ENCODE data around the gene SREBF2.

SREBF2 gene

DNA sequence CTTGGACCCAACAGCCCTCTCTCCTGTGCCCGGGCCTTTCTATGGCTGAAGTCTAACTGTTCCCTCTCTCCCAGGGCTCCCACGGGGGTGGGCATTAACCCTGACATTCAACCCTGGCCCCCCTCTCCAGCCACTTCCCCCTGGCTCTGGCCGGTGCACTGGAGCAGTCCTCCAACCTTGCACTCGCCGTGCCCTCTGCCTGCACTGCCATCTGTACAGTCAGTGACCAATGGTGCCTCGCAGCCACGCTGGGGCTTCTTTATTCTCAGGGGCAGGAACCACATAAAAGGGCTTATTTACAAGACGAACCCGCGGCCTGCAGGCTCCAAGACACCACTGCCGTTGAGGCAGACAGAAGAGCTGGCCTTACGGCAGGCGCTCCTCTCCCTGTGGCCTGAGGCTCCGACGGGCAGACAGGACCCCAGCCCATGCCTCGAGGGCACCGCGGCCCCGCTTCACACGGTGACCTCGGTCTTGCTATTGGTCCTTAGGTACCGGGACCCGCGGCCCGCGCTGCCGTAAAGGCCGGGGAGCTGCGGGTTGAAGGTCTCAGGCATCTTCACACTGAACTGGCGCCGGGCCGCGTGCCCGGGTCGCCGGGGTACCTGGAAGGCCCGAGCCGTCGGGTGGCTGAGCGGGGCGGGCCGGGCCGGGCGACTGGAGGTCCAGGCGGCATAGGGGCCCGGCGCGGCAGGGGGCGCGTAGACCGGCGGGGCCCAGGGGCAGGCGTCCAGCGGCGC, 76.6 kb downstream of the SREBF2 start:
- no peak for DNase-seq

DNA sequence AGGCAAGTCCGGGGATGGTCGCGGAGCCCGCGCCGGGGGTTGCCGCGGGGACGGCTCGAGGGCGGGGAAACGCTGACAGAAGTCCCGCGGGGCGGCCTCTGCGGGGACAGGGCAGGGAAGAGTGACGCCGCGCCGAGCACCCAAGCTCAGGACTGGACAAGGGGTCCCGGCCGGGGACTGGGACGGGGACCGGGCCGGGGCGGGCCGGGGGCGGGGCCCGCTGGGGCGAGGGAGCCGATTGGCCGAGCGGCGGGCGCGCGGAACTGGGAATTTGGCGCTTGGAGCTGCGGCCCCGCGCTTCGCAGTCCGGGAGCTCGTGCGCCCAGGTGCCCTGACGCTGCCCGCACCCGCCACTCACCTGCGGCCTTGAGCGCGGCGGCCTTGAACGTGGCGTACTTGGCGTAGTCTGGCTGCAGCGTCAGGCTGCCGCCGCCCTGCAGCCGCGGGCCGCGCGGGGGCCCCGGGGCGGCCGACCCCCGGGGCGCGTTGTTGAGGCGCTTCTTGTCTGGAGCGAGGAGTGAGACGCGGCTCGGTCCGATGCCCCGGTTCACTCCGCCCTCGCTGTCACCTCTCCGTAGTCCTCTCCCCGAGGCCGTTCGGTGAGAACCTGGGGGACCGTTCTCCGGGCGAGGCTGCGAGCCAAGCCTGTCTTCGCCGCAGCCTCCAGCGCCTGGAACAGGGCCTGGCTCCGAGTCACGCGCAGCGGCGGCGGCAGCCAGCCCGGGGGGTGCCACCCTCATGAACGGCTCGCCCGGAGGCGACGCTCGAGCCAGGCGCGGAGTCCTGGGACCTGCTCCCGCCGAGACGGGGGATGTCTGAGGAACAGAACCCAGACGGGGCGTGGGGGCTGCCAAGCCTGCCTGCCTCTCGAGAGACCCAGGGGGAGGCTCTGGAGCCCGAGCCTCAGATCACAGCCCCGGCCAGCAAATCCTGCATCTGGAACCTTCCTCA, 77.4 kb downstream of the SREBF2 start:
- DNase-seq: peak; percentile 44

DNA sequence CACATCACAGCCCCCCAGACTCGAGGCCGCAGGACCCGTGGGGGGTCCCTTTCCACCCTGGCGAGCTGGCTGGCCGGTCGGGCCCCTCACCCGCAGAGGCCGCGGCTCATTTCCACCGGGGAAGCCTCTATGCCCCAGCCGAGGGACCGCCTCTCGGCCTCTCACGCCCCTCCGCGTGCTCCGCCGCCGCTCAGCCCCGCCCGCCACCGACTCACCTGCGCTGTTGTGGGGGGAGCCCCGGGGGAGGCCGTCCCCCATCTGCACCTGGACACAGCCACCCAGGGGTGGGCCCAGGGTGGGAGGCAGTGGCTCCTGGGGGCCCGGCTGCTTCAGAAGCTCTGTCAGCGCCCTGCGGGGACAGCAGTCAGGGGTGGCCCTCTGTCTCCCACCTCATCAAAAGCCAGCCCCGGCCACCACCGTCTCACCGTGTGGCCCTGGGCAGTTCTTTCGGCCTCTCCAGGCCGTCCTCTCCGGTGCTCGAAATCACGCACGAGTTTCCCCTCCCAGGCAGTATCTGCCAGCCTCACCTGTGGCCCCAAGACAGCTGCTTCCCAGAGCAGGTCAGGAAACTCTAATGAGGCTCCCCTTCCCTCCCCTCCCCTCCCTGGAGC, 78.2 kb downstream of the SREBF2 start:
- no peak for DNase-seq

DNA sequence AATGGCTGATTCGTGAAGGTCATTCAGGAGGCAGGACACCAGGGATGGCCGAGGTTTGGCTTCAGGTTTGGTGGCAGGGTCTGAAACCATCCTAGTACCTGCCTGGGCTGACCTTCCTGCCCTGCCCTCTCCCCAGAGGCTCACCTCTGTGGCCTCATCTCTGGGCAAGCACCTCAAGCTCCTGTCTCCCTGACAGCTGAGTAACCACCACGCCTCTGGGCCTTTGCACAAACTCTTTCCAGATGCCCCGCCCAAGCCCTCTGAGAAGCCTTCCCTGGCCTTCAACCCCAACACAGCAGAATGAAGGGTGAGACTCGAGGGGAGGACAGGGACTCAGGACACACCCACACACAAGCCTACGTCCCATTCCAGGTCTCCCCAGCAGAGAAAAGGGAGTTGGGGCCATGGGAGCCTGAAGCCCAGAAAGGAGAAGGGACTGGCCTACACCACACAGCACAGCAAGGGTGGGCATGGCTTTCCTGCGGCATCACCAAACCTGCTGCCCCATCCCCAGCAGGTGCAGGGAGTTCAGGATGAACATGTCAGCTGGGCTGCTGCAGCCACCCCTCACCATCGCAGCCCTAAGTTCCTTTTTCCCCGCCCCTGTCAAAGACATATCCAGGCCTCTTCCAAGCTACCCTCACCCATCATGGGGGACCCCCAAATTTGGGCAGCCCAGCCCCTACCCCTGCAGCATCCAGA, 79.6 kb downstream of the SREBF2 start:
- no peak for DNase-seq

DNA sequence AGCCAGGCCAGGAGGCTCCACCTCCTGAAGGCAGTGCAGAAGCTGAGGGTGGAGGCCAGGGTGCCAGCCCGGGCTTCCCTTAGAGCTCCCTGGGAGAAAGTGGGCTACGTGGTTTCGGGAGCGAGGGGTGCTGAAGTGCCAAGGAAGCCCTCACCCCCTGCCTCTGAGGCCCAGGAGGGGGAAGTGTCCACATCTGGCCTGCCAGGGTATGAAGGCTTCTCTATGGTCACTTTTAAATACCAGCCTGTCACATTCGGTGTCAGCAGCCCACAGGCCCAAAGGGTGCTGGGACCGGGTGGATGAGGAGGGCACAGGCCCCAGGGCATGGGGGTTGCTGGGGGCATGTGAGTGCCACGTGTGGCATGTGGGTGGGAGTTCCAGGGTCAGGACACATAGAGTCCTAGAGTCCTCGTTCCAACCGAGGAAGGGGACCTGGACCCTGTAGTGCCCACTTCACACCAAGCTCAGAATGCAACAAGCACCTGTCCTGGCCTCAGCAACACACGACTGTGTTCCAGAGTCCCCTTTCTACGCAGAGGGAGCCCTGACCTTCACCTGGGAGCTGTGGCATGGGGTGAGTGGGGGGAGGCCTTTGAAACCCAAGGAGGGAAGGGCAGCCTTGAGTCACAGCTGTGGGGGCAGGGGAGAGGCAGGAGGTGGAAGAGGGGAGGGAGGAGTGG, 80.3 kb downstream of the SREBF2 start:
- no peak for DNase-seq

DNA sequence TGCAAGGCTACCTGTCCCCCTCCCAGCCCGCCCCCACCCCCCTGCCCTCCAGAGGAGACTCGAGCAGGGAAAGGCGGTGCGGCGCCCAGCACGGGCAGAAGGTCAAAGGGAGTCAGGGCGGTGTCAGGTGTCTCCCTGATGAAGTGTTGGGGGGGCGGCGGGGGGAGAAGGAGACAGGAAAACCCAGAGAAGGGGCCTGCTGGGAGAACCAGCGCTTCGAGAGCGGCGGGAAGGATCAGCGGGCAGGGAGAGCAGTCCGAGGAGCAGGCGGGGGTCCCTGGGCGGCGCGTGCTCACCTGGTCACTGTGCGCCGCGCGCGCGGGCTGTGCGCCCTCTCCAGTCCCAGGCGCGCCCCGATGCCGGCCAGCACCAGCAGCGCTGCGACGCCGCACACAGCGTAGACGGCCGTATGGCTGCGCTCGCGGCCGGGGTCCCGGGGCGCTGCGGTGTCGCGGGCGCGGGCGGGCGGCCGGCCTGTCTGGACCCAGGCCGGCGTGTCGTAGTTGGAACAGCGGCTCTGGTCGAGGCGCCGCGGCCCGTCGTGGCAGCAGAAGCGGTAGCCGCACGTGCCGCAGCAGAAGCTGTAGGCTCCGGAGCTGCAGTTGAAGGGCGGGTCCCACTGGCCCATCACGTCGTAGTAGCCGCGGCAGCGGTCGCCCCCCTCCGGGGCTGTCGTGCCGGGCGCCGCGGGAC, 81.1 kb downstream of the SREBF2 start:
- DNase-seq: no peak

DNA sequence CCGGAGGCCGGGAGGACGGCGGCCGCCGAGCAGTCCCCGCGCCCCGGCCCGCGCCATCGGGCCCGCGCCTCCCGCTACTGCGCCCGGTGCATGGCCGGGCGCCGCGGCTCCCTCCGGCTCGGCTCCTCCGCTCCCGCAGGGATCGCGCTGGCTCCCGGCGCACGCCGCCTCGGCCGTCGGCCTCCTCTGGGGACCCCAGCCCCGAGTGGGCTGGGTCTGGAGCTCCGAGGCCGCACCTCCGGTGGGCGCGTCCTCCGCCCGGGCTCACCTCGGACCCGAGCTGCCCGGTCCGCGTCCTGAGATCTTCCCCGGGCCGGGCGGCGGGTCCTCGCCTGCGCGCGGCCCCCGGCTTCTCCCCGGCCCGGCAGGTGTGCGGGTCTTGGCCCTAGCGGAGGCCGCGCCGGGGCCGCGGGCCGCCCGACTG, 81.7 kb downstream of the SREBF2 start:
- DNase-seq: no peak

DNA sequence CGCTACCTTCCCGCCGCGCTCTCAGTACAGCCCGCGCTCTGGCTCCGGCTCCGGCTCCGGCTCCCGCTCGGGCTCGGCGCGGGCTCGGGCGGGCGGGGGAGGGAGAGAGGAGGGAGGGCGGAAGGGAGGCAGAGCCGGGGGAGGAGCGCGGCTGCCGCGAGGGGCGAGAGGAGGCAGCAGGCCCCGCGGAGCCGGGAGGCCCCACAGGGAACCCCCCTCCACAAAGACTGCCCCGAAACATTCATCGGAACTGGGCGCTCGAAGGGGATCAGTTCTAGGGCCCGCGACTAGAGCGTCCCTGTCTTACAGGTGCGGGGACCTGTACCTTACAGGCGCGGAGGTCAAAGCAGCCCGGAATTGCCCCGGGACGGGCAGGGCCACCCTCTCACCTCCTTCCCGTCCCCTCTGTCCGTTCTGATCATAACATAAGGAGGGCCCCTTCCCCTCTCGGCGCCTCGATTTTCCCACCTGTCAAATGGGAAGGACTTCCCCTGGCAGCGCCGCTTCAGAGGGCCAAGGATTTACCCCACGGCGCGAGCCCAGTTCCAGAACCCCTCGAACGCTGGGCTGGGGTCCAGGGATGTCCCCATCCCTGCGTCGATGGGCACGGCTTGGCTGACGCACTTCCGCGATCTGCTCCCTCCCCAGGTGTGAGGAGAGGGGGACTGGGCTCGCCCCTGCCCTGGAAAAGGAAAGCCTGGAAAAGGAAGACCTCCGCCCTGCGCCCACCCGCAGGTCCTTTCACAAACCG, 82.3 kb downstream of the SREBF2 start, which contains the start of gene SHISA8:
Gene SHISA8 (minus strand): TSS at position 40 of the 751 bp plus-strand sequence. CDS start 407 bp downstream, outside the sequence.
- peak; percentile 37 for DNase-seq

DNA sequence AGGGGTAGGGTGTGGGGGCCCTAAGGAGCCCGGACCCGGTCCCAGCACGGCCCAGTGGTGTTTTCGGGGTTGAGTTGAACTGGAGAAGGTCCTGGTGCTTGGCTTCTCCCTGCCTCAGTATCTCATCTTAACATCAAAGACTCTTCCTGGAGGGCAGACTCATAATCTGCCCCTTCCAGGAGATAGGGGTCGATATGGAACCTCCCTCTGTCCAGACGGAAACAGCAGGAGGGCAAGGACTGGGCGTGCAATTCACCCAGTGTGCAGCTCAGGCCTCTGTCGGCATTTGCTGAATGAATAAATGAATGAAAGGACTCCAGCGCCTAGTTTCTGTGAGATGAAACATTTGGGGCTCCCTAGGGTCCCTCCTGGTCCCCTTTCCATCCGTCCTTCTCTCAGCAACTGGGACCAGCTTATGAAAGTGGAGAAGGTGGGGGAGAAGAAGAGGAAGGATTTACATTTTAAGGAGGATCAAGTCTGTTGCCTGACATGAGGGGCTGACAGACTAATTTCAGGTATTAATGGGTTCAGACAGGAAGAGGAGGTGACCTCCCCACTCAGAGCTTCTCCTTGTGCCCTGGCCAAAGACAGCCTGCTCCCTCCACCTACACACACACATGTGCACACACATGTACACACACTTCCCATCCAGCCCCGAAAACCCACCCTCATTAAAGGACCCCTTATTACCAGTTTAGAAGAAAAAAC, 83.0 kb downstream of the SREBF2 start:
- DNase-seq: no peak

DNA sequence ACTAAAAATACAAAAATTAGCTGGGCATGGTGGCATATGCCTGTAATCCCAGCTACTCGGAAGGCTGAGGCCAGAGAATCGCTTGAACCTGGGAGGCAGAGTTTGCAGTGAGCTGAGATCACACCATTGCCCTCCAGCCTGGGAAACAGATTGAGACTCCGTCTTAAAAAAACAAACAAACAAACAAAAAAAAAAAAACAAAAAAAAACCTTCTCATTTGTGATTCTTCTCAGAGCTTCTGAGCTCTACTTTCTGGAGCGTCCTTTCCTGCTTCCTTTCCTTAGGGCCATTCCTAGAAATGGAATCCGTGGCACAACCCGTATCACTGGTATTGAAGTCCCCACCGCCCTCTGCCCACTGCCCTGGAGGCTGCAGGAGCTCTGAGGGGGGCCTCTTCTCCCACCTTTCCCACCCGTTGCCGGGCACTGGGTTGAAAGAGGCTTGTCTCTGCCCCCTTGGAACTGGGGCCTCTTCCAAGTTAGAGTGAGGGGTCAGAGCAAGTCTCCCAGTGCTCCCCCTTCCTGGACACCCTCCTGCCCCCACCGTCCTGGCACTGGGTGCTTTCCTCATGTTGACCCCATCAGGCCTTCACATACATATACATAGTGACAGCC, 83.9 kb downstream of the SREBF2 start:
- no peak for DNase-seq

DNA sequence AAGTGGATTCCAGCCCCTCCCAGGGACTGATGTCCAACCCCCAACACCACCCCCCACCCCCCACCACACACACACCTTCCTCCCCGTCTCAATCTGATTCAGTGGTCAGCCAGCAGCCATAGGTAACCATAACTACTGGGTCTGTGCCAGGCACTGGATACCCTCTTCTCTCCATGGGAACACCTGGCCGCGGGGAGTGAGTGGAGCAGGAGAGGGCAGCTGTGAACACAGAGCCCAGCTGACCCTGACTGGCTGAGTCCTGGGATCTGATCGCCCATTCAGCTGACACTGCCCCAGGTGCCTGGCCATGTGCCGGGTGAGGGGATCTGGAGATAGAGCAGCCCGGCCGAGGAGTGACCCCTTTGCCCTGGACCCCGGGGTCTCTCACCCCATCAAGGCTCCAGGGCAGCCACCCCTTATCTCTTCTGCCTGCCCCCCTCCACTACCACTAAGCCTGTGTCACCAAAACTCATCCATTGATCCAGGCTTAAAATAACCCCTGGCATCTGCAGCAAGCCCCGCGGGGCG, 84.5 kb downstream of the SREBF2 start:
- no peak for DNase-seq

DNA sequence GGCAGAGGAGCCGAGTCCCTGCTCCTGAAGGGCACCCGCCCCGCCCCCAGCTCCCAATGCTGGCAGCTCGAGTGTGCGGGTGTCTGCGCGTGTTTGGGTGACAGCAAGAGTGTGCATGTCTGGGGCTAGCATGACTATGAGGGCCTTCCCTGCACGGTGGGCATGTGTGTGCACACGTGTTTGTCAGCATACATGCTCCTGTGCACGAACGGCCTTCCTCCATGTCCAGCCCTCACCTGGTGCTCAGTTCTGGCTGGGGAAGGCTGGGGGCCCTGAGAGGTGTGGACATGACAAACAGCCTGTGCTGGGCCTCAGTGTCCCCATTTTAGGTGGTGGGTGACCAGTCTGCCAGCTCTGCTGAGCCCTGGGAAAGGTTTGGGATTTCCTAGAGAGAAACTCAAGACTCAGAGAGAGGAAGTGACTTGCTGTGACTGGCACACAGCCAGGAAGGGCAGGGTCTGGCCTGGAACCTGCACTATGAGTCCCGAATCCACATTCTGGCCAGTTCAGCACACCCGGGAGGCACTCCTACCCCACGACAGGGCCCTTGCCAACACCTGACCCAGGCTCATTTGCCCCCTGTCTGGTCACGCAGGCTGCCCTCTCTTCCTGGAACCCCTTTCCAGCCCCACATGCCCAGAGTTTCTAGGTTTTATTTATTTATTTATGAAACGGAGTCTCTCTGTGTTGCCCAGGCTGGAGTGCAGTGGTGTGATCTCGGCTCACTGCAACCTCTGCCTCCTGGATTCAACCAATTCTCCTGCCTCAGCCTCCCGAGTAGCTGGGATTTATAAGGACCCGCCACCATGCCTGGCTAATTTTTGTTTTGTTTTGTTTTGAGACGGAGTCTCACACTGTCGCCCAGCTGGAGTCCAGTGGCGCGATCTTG, 85.2 kb downstream of the SREBF2 start:
- DNase-seq: peak; percentile 70

DNA sequence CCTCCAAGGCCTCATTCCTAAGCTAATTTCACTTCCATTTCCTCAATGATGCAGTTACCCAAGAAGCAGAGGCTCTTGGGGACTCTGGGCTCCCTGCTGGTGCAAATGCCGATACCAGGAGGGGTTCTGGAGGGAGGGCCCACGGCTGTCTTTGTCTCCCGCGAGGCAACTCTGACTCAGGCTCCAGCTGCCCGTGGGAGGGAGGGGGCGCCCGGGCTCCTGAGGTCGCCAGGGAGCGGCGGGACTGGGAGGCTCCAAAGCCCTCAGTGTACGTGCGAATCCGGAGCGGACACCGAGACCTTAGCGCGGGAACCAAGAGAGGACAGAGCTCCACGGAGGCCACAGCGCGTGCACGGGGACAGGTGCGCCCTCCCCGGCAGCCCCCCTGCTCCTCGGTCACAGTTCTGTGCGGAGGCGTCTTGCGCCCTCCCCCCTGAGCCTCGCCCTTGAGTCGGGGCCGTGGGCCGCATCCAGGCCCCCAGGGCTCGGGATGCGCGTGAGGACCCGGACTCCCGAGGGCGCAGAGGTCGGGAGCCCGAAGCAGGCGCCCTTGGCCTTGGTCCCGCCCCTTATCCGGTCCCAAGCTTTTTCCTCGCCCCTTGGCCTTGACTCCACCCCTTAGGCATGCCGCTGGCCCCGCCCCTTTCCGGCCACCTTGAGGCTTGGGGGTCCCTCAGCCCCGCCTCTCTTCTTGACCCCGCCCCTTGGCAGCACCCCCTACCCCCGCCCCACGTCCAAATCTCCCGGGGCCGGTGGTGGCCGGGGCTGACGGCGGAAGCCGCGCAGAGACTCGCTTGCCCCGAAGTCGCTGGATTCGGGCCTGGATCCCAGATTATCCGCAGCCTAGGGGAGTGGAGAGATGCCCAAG, 86.7 kb downstream of the SREBF2 start:
- peak; percentile 45 for DNase-seq

DNA sequence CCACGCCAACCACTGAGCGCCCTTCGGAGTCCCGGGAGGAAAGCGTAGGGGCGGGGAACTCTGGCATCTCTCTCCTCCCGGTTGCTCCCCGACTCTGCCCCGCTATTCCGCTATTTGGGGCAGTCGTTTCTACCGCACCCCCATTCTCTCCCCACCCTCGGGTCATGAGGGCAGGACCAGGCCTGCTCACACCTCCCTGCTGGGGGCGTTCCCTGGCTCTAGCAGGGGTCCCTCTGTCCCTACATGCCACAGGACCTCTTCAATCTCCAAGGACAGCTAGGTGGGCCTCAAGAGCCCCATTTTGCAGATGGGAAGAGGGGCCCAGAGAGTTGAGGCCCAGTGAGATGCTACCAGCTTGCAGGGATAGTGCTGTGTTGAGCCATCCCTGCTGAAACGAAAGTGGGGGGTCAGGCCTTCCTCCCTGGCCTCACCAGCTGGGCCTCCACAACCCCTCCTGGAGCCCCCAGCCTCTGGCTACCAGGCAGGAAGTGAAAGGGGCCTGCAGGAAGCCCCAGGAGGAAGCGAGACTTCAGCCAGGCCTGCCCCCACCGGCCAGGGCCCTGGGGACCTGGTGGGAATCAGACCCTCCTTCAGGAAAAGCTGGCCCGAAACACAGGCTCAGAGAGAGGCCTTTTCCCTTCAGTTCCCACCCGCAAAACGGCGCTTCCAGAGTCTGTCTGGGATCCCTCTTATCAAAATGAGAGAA, 87.5 kb downstream of the SREBF2 start:
- no peak for DNase-seq

DNA sequence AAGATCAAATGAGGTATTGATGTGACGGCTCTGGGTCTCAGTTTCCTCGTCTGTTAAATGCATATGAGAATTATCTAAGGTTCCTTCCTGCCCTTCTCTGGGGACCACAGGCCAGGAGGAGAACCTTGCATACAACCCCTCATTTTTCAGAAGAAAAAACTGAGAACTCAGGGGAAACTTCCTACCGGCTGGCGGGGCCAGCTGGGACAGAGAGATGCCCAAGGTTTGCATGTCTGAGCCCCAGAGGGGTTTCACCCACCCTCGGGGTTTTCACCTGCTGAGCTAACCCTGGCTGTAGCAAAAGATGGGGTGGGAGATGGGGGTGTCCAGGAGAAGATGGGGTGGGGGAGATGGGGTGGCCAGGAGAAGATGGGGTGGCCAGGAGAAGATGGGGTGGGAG, 89.4 kb downstream of the SREBF2 start:
- DNase-seq: no peak

DNA sequence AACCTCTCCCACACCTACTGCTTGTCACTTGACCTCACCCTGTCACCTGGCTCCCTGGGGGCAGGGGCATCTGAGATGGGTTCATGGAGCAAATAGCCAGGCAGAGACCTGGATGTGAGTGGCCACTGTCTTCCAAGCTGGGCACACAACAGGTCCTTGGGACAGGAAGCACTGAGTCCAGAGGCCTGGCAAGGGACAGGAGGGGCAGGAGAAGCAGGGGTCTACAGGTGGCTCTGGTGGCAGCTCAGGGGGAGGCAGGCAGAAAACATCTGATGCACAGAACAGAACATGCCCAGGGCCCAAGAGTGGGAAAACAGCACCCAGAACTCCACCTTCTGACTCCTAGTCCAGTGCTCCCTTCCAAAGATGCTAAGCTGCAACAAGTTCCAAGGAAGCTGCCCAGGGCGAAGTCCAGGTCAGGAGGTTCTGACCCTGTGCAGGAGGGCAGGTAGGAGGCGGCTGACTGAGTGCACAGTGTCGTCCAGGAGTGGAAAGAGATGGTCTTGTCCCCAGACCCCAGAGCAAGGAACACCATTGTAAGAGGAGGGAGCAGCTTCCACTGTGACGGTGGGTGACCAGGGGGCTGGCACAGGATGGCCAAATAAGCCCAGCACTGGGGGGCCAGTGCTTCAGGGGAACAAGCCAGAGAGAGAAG, 90.2 kb downstream of the SREBF2 start:
- DNase-seq: no peak

Measured in EL (cell line).